GM18951 (cell line): ENCODE measurements around the gene AP3B1.

Experiments used
- POLR2A ChIP-seq: IDR thresholded peaks from 4 replicates; pipeline ENCODE4 v1.6.1; 2011; ENCODE audit warnings: mild to moderate bottlenecking; ENCODE audit not compliant: insufficient read length, insufficient read depth; ENCODE audit errors: extremely low read depth
- in situ Hi-C: fragments of 300-500 bp; cut with MboI; formaldehyde crosslinking; loops from one replicate; pipeline ENCODE4 v1.12.0; 2022; ENCODE audit warnings: low sequenced_read_pairs, mixed read lengths, inconsistent platforms; ENCODE audit not compliant: unreplicated experiment

Gene AP3B1

DNA sequence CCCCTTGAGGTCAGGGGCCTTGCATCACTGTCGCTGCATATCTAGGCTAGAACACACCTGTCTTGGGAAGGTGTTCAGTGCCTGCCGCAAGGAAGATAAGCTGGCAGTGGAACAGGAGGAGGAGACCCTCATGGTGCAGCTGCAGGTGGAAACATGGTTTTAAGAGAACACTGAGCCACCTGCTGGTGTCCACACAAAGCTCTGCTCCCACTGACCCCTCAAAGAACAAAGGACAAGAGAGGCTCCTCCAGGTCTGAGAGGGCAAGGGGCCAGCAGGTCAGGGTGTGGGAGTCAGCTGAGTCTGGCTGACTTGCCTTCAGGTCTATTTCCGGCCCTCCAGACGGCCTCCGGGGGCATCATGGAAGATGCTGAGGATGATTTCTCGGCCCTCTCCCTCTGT lies 308.2 kb downstream of the AP3B1 start:
- in situ Hi-C loops: loop anchor here (10.0 kb wide), 1 partner anchor 341 kb away; no protein-coding TSS in a partner anchor

DNA sequence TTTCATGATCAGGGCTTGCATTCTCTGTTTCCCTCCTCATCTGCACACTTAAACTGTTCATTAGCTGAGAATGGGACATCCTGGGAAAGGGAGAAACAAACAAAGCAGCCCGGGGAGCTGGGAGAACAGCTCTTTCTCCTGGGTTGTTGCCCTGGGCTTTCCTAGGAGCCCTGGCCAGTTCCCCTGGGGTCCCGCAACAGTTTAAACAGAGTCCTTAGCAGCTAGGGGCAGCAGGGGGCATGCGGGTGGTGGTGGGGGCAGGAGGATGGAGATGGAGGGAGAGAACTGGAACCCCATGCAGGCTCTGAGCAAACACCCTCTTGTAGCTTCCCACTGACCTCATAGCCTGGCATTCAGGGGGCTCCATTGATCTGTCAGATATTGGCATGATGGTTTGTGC lies 309.3 kb downstream of the AP3B1 start:
- TF ChIP-seq POLR2A: no peak
- in situ Hi-C loops: loop anchor here (10.0 kb wide), 1 partner anchor 340 kb away; no protein-coding TSS in a partner anchor

More for the DNA sequence above, 308.2 kb downstream of the AP3B1 start:
- TF ChIP-seq POLR2A: no peak

DNA sequence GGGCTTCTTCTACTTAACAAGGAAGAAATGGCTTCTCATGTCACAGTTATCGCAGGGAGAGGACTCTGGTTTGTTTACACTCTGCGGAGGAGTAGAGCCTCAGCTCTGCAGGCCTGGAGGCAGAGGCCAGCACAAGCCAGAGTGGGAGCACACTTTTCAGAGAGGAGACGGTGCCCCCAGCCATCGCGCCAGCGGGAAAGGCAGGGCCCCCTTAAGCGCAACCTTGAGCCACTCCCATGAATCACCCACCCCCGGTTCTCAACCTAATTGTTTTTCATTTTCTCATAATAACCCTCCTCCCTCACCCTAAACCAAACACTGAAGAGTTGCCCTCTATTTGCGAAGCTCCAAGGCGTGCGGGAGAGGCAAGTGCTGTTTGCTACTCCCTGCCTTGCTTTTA lies 309.9 kb downstream of the AP3B1 start:
- TF ChIP-seq POLR2A: no peak
- in situ Hi-C loops: loop anchor here (10.0 kb wide), 1 partner anchor 340 kb away; no protein-coding TSS in a partner anchor

DNA sequence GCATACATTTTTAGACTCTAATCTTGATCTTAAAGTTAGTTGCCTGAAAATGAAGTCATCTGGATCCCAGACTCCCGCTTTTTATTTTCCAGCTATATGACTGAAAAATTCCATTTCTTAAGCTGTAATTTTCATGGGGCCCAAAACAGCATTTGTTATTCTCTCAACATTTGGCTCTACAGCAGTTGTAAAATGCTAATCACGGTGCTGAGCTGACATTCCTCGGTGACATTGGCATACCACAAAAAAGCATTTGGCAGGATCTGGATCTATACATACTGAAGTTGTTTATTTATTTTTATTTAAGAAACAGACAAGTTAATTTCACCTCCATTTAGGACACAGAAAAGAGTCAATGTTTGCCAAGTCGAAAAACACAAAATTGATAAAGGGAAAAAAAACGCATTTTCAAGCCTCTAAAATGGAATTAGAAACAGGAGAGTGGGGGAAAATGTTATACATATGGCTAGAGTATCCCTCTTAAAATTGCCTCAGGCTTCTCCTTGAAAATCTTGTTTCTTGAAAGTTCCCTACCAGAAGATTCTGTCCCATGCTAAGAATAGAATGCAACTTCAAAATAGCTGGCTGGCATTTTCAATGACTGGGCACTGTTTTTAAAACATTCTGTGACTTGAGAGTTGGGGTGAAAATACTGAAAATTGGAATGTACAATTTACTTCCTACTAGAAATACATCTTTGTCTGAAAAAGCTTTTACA lies 310.9 kb downstream of the AP3B1 start:
- TF ChIP-seq POLR2A: no peak
- in situ Hi-C loops: loop anchor here (10.0 kb wide), 1 partner anchor 339 kb away; no protein-coding TSS in a partner anchor

DNA sequence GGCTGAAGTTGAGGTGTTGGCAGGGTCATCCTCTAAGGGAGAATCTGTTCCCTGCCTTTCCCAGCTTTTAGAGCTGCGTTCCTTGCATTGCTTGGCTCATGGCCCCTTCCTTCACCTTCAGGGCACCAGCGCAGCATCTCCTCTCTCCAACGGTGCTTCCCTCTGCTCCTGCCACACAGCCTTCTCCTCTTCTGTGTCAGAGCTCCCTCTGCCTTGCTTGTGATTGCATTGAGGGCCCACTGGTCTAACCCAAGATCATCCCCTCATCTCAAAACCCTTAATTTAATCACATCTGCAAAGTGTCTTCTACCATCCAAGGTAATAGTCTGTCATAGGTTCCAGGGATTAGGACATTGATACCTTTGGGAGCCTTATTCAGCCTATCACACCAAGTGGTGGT lies 312.7 kb downstream of the AP3B1 start:
- no peak for TF ChIP-seq POLR2A
- in situ Hi-C loops: loop anchor here (10.0 kb wide), 1 partner anchor 337 kb away; no protein-coding TSS in a partner anchor

DNA sequence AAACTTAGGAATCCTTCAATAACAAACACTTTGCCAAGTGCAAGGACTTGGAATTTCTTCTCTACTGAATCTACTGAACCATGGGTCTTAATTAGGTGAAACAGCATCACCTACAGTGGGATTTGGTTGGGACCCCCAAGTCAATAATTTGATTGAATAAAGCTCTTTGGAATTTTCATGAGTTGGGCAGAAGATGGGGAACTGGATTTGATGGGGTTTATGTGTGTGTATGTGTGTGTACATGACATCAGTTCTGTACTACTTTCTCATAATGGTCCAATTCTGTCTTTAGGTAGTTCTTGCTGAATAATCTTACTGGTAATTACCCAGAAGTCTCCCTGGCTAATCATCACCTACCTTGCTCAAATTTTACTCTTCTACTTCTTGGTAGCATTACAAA lies 319.9 kb downstream of the AP3B1 start:
- TF ChIP-seq POLR2A: no peak
- in situ Hi-C loops: no loop called here

DNA sequence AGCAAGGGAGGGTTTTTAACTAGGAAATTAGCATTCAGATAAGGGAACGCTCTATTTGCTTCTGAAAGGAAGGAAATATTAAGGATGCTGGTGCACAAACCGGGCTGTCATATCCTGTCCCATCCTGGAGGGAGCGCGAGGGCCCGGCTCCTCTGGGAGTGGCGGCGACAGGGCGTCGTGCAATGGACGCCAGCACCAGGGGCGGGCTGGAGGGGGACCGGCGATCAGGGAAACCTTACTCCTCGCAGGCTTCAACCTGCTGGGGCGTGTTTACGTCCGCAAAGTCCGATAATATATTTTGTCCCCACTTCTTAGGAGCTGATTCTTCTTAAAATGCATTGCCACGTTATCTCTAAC lies 321.3 kb downstream of the AP3B1 start:
- in situ Hi-C loops: no loop called here
- no peak for TF ChIP-seq POLR2A

DNA sequence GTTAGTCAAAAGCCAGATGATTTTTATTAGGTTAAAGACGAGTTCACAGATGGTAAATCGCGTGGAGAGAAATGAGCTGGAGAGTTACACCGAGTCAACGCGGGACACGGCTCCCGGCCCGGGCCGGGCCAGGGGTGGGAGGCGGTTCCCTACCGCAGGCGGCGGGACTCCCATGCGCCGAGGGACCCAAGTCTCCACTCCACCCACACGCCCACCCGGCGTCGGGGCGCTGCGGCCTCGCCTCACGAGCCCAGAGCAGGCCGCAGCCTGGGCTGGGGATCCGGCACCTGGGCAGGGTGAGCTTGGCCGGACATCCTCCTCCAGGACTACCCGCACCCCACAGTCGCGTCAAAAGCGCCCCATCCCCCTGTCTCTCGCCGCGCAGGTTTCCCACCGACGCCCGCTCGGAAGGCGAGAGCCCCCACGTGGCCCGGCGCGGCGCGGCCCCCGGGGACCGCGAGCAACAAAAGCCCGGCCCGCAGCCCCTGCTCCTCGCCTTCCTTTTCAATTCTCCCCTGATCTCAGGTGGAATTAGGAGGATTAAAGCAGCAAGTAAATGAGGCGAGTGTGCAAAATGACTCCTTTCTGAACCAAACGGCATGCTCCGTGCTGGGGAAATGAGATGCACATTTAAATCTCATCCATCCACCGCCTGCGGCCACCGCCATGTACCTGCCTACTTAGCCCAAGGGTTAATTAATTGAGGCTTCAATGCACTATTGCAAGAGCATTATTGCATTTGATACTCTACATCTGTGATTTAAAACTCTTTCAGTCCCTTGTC lies 321.8 kb downstream of the AP3B1 start:
- no peak for TF ChIP-seq POLR2A
- in situ Hi-C loops: no loop called here

DNA sequence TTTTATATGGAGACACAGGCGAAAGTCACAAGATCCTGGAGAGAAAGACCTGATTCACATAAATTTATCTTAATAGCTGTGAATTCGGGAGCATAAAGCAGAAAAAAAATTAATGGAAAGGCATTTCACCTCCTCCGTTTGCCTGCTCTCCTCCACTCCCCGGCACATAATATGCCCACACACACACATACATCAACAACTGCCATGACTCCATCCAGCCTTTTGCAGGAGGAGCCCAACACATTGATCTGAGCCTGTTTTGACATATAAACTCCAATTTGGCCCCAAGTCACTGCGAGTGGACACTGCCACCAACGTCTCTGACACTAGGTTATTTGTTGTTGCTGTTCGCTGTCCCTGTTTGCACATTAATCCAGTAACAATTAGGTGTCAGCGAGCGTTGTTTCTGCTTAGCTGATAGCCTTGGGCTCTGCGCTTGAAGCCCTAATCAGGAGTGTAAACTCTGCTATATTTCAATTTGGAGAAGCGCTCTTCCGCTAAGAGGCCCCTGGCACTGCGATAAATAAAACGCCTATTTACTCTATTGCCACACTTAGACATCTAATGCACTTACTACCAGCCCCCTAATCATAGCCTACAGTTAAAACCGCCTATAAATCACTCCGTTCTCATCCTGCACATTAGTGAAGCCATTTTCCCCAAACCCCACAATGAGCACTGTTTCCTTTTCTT lies 322.6 kb downstream of the AP3B1 start:
- in situ Hi-C loops: no loop called here
- TF ChIP-seq POLR2A: no peak

DNA sequence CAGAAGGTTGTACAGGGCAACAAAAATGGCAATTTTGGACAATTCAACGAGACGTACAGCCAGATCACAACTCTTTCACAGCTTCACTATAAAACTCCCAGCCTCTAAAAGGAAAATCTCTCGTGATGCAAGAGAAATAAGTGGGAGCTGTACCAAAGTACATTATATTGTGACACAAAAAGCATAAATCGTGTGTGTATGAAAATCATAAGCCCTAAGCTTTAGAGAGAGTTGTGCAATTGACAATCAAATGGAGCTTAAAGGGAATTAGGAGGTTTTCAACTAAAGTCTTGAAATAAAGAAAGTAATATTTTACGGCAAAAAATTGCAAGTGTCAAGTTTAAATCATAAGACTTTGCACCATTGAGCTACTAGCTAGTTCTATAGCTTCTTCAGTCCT lies 323.6 kb downstream of the AP3B1 start:
- in situ Hi-C loops: no loop called here
- no peak for TF ChIP-seq POLR2A

DNA sequence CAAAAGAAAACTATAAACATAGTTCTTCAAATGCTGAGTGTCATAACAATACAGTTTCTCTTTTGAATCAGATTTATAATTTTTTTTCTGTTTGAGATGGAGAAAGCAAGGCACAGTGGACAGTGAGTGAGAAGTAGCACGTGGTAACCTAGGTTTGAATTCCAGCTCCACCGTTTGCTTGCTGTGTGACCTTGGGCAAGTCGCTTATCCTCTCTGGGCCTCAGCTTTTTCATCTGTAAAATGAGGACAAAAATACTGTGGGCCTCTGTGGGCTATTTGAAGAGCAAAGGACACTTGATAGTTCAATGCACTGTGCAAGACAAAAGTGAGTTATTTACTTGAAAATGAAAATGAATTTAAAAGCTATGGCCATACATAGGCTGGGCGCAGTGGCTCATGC lies 330.7 kb downstream of the AP3B1 start:
- in situ Hi-C loops: no loop called here
- TF ChIP-seq POLR2A: no peak

DNA sequence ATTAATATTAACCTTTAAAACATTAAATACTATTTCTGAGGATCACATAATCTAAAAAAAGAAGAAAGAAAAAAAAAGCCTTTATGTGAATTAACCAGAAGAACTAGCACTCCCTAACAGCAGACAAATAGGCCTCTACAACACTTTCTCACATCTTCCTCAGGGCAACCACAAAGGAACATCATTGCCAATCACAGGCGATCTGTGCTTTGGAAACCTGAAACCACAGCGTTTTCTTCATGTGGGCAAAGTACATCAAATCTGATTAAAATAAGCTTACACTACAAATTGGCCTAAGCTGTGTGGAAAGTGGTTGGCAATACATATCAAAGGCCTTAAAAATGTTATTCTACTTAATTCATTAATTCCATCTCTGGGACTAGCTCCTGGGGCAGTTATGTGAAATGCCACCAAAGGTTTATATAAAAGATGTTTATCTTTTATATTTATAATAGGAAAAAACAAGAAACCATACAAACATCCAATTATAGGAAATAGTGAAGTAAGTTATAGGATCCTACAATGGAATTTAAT lies 333.6 kb downstream of the AP3B1 start:
- no peak for TF ChIP-seq POLR2A
- in situ Hi-C loops: no loop called here

DNA sequence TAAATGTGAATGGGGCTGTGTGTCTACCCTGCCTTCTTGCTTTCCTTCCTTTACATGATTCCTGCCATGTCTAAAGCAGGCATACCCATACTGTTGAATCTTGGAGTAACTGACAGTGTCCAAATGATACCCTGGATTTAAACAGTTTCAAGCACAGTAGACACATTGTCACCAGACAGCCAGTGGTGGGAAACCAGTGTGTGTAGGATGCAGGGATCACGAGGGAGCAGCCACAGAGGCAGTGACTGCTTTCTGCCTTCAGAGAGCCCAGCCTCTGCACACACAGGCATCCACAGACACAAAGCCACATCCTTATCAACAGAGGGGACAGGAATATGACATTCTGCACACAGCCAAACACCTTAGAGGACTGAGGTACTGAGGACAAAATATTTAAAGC lies 334.2 kb downstream of the AP3B1 start:
- no peak for TF ChIP-seq POLR2A
- in situ Hi-C loops: no loop called here
